K562 (cell line): ENCODE data around the gene HYAL3. TPM values are rescaled to one million over a fixed set of nuclear protein-coding genes. Genes with fewer than 3 reads are reported as not detected.

ENCODE experiments used
- CGGBP1 ChIP-seq: fragments of 250-450 bp; sonication (Bioruptor Pico); IDR thresholded peaks from 2 replicates; pipeline ENCODE4 v1.9.0; 2021; ENCODE audit warnings: mild to moderate bottlenecking
- ELF4 ChIP-seq: fragments of 450-650 bp; formaldehyde crosslinking; IDR thresholded peaks from 2 replicates; pipeline ENCODE4 v1.4.0; 2022; ENCODE audit warnings: missing genetic modification characterization
- HCFC1 ChIP-seq: IDR thresholded peaks from 2 replicates; pipeline ENCODE4 v1.6.1; 2012; ENCODE audit warnings: low read depth, low read length, improper control_type of control experiment
- HOXB6 ChIP-seq: fragments of 250-450 bp; sonication (Bioruptor Pico); IDR thresholded peaks from 2 replicates; pipeline ENCODE4 v1.5.1; 2022; ENCODE audit warnings: mild to moderate bottlenecking, borderline replicate concordance
- NFIC ChIP-seq: fragments of 450-650 bp; IDR thresholded peaks from 2 replicates; pipeline ENCODE4 v1.6.1; 2017; ENCODE audit warnings: mild to moderate bottlenecking, inconsistent platforms
- NR3C1 ChIP-seq: sonication (generic); formaldehyde crosslinking; IDR thresholded peaks from 2 replicates; pipeline ENCODE4 v1.8.1; 2022; ENCODE audit warnings: missing genetic modification reagents
- POLR2B ChIP-seq: fragments of 450-650 bp; IDR thresholded peaks from 2 replicates; pipeline ENCODE4 v1.6.1; 2018; ENCODE audit warnings: low read depth; ENCODE audit not compliant: partially characterized antibody
- SUPT5H ChIP-seq: fragments of 450-650 bp; IDR thresholded peaks from 2 replicates; pipeline ENCODE4 v1.6.1; 2016
- ZBTB7A ChIP-seq: IDR thresholded peaks from 2 replicates; pipeline ENCODE4 v1.6.1; 2011; ENCODE audit warnings: low read depth, mild to moderate bottlenecking, low read length, moderate library complexity, borderline replicate concordance; ENCODE audit not compliant: control insufficient read depth
- ZFX ChIP-seq: sonication (generic); formaldehyde crosslinking; IDR thresholded peaks from 2 replicates; pipeline ENCODE4 v1.8.0; 2022; ENCODE audit warnings: mild to moderate bottlenecking, missing genetic modification reagents, moderate library complexity
- polyA plus RNA-seq, 8 experiments: library from polyadenylated mRNA; depleted of rRNA in 4 of 8; stranded (reverse) in 5 of 8; unstranded in 3 of 8; fragments of >200 nt; fragmentation: Nextera tagmentation in 2 of 8; fragmentation: Illumina TruSeq in 1 of 8; extraction: Ambion mirVana in 2 of 8; extraction: Trizol in 1 of 8; gene quantifications; 2 replicates each; pipeline versions ENCODE4 v1.2.1 to v1.2.3, GENCODE V29; 2011 to 2014; ENCODE audit warnings: inconsistent platforms in 1 of 8, missing spikeins in 1 of 8
- total RNA-seq, 7 experiments: library from RNA; depleted of rRNA in 6 of 7; stranded (reverse); fragments of >200 nt in 6 of 7; fragmentation: Illumina TruSeq in 2 of 7; extraction: Trizol in 2 of 7; gene quantifications; 2 replicates each; pipeline versions ENCODE4 v1.2.1 to v1.2.3, GENCODE V29; 2011 to 2021; ENCODE audit warnings: low replicate concordance in 1 of 7
- TF ChIP-seq, protein P1 (sequence below), 3 experiments: IDR thresholded peaks in 2 of 3; conservative IDR thresholded peaks in 1 of 3; 2 replicates each; pipeline ENCODE4 v1.5.1; 2011 to 2012; ENCODE audit warnings: low read length in 3 of 3, mild to moderate bottlenecking in 3 of 3, control low read depth in 2 of 3, improper control_type of control experiment in 1 of 3, inconsistent platforms in 1 of 3, low read depth in 1 of 3, mixed read lengths in 1 of 3, moderate library complexity in 1 of 3; ENCODE audit not compliant: insufficient read depth in 2 of 3
- TF ChIP-seq, protein P2 (sequence below): IDR thresholded peaks from 2 replicates; pipeline ENCODE4 v1.6.1; 2012; ENCODE audit warnings: low read depth, low read length, improper control_type of control experiment, borderline replicate concordance
- TF ChIP-seq, protein P3 (sequence below): fragments of 450-650 bp; formaldehyde crosslinking; IDR thresholded peaks from 2 replicates; pipeline ENCODE4 v1.4.0; 2020; ENCODE audit warnings: mild to moderate bottlenecking, moderate library complexity

The HYAL3 gene
- total and polyA plus RNA-seq, 9 of the 15 experiments (the other 6 are each of a cell fraction or from before 2014, with no cell fraction given), result 0.38 to 9.1 (median 6.8) TPM

- TF ChIP-seq, protein P1, sequence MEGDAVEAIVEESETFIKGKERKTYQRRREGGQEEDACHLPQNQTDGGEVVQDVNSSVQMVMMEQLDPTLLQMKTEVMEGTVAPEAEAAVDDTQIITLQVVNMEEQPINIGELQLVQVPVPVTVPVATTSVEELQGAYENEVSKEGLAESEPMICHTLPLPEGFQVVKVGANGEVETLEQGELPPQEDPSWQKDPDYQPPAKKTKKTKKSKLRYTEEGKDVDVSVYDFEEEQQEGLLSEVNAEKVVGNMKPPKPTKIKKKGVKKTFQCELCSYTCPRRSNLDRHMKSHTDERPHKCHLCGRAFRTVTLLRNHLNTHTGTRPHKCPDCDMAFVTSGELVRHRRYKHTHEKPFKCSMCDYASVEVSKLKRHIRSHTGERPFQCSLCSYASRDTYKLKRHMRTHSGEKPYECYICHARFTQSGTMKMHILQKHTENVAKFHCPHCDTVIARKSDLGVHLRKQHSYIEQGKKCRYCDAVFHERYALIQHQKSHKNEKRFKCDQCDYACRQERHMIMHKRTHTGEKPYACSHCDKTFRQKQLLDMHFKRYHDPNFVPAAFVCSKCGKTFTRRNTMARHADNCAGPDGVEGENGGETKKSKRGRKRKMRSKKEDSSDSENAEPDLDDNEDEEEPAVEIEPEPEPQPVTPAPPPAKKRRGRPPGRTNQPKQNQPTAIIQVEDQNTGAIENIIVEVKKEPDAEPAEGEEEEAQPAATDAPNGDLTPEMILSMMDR (IDR thresholded peaks at IDR 0.05 in 2 of 3, conservative IDR thresholded peaks at IDR 0.05 in 1 of 3; ENCODE audit: insufficient read depth in 2 of 3, low read depth in 1 of 3, low read length in 3 of 3), result peak in 2 of 3 experiments; percentile 39; a peak in 3 of 6 replicates
- TF ChIP-seq ELF4, result no peak
- TF ChIP-seq HOXB6 (CRISPR knock-in tag), result no peak
- TF ChIP-seq NFIC, result 0 out of 2 replicates have a peak, but pooled peaks have one; percentile 7
- TF ChIP-seq NR3C1 (CRISPR knock-in tag), result no peak
- TF ChIP-seq ZBTB7A, result peak; percentile 56; the same call in 1 of the 2 replicates
- TF ChIP-seq HCFC1, result peak; percentile 9; the same call in 1 of the 2 replicates
- peak; percentile 84 for TF ChIP-seq SUPT5H
- TF ChIP-seq, protein P2, sequence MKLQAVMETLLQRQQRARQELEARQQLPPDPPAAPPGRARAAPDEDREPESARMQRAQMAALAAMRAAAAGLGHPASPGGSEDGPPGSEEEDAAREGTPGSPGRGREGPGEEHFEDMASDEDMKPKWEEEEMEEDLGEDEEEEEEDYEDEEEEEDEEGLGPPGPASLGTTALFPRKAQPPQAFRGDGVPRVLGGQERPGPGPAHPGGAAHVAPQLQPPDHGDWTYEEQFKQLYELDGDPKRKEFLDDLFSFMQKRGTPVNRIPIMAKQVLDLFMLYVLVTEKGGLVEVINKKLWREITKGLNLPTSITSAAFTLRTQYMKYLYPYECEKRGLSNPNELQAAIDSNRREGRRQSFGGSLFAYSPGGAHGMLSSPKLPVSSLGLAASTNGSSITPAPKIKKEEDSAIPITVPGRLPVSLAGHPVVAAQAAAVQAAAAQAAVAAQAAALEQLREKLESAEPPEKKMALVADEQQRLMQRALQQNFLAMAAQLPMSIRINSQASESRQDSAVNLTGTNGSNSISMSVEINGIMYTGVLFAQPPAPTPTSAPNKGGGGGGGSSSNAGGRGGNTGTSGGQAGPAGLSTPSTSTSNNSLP, result no peak
- peak; percentile 85 for TF ChIP-seq ZFX (CRISPR knock-in tag)
- TF ChIP-seq, protein P3, sequence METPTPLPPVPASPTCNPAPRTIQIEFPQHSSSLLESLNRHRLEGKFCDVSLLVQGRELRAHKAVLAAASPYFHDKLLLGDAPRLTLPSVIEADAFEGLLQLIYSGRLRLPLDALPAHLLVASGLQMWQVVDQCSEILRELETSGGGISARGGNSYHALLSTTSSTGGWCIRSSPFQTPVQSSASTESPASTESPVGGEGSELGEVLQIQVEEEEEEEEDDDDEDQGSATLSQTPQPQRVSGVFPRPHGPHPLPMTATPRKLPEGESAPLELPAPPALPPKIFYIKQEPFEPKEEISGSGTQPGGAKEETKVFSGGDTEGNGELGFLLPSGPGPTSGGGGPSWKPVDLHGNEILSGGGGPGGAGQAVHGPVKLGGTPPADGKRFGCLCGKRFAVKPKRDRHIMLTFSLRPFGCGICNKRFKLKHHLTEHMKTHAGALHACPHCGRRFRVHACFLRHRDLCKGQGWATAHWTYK (CRISPR knock-in tag), result no peak
- TF ChIP-seq CGGBP1 (CRISPR knock-in tag), result no peak
- TF ChIP-seq POLR2B, result peak; percentile 61
Observed at GRCh38 chr3:50303013-50303815, 4.0 kb upstream of the HYAL3 start, which contains the start of gene HYAL1 (continued).
